ENCODE measurements around the gene ECI1.

Gene ECI1

DNA sequence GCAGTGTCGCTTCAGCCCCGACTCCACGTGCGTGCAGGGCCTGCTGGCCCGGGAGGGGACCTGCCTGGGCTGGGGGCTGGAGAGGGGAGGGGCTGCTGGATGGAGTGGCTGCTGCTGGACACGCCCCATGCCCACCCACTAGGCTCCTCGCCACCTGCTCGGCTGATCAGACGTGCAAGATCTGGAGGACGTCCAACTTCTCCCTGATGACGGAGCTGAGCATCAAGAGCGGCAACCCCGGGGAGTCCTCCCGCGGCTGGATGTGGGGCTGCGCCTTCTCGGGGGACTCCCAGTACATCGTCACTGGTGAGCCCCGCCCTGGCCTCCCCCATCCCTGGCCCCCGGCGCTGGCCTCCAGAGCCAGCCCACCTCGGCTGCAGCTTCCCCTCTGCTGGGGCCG lies 43.1 kb downstream of the ECI1 start:
- H3K4me3 ChIP-seq (ENCODE audit: low read depth, low read length), result no peak overlapping the region
- no peak for TF ChIP-seq CTCF (IDR thresholded peaks at IDR 0.05; ENCODE audit: control insufficient read depth, extremely low read depth, insufficient read depth)
- DNase-seq (ENCODE audit: low read depth), result no peak

GRCh38 chr16:2207872-2208271 lies 43.5 kb downstream of the ECI1 start:
- TF ChIP-seq CTCF (IDR thresholded peaks at IDR 0.05; ENCODE audit: control insufficient read depth, extremely low read depth, insufficient read depth), result no peak
- H3K4me3 ChIP-seq (ENCODE audit: low read depth, low read length), result no peak overlapping the region

GRCh38 chr16:2206780-2207433 lies 44.5 kb downstream of the ECI1 start:
- H3K4me3 ChIP-seq (ENCODE audit: low read depth, low read length), result peak overlapping the region; percentile 62
- TF ChIP-seq CTCF (IDR thresholded peaks at IDR 0.05; ENCODE audit: control insufficient read depth, extremely low read depth, insufficient read depth), result no peak
- no peak for DNase-seq (ENCODE audit: low read depth)

More at GRCh38 chr16:2207872-2208271, 43.5 kb downstream of the ECI1 start:
- DNase-seq (ENCODE audit: low read depth), result no peak

DNA sequence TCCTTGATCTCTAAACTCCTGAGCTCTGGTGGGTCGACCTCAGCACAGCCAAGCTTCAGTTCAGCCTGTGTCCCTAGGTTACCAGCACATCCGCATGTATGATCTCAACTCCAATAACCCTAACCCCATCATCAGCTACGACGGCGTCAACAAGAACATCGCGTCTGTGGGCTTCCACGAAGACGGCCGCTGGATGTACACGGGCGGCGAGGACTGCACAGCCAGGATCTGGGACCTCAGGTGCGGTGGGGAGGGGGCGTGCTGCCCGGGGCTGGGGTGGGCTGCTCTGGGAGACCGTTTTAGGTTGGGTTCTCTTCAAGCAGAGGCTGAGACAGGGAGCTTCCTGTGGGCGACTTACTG lies 45.0 kb downstream of the ECI1 start:
- peak overlapping the region; percentile 62 for H3K4me3 ChIP-seq (ENCODE audit: low read depth, low read length)
- TF ChIP-seq CTCF (IDR thresholded peaks at IDR 0.05; ENCODE audit: control insufficient read depth, extremely low read depth, insufficient read depth), result no peak
- DNase-seq (ENCODE audit: low read depth), result no peak

- no peak for DNase-seq (ENCODE audit: low read depth)
- peak overlapping the region; percentile 62 for H3K4me3 ChIP-seq (ENCODE audit: low read depth, low read length)
- TF ChIP-seq CTCF (IDR thresholded peaks at IDR 0.05; ENCODE audit: control insufficient read depth, extremely low read depth, insufficient read depth), result no peak
Observed at GRCh38 chr16:2205967-2206313, 45.4 kb downstream of the ECI1 start.

DNA sequence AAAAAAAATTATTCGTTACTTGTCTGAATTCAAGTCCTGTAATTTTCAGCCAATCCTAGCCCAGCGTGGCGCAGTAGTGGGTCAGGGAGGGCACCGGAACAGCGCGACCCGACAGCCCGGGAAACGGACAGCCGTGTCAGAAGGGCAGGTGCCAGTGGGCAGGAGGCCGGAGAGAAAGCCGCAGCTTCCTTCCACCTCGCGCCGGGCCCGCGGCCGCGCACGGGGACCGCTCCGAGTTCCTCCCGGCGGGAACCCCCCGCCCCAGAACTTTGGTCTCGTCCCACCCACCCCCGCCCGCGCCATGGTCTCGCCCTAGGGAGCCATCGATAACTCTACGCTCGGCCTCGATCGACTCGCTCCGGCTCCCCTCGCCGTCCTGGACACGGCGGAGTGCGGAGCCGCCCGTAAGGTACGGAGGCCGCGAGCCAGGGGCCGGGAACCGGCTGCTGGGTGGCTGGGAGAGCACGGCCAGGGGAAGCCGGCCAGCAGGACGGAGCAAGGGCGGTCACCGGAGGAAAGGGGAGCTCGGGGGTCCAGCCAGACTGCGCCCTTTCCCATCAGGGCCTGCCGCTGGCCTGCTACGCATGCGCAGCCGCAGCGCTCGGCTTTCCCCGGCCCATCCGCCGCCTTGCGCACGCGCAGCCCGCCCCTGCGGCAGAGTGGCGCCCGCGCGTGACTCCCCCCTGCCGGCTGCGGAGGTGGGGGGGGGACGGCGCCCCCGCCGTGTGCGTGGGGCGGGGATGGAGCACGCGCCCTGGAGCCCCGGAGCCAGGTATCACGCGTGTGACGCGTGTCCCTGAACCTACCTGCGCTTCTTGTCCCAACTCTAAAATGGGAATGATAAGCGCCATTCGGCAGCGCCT lies 46.1 kb downstream of the ECI1 start, which contains the start of gene MLST8:
Gene MLST8 (plus strand): TSS at position 351 of the 863 bp plus-strand sequence. CDS start 632 bp downstream, outside the sequence.
- TF ChIP-seq CTCF (IDR thresholded peaks at IDR 0.05; ENCODE audit: control insufficient read depth, extremely low read depth, insufficient read depth), result no peak
- peak; percentile 45 for DNase-seq (ENCODE audit: low read depth)
- peak within 1 kb of the TSS; percentile 62 for H3K4me3 ChIP-seq (ENCODE audit: low read depth, low read length)
